Fibroblast of skin of right quadriceps (primary cell): ENCODE results near the gene AQP6.

ENCODE experiments used
- DNase-seq: peaks from one replicate; pipeline ENCODE4 v3.0.0-alpha.2; 2013

AQP6 gene

DNA sequence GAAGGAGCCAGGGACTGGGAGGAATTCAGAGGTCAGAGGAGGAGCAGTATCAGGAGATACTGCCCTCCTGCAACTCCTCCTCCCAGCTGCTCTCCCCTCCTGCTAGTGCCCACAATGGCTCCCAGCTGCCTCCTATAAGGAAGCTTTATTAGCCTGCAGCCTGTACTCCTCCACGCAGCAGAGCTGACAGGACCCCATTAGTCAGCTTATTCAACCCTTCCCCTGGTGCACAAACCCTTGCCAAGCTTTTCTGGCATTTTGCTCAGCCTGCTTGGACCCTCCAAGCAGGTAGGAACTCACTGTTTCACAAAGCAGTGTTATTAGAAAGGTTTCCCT is 29.2 kb upstream of the AQP6 start:
- DNase-seq, result no peak

DNA sequence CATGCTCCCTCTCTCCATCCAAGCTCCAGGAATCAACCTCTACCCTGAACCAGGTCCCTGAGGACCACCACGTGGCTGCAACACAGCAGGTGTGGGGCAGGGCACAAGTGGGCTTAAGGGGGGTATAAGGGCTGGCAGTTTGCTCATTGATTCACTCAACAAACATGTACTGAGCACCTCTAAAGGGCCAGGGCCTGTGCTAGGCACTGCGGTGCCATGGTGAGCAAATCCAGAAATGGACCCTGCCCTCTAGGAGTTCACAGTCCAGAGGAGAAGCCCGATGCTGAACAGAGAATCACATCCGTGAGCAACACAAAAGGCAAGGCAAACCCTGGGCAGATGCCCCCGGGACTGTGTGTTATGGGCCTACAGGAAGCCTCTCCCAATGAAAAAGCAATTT is 28.7 kb upstream of the AQP6 start:
- DNase-seq, result no peak

DNA sequence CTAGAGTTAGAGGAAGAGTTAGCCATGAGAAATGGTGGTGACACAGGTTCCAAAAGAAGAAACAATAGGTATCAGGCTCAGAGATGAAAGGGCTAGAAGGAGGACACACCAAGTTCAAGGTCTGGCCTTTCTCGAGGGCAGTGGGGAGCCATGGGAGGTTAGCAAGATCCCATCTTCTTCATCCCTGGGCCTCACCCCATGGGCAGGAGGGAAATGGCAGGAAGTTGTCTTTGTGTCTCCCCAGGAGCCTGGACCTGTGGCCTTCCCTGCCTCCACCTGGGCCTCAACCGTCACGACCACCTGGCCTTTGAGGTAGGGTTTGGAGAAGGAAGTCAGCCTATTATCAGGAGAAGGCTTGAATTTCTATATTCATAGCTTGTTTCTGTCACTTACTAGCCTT is 28.0 kb upstream of the AQP6 start:
- DNase-seq, result no peak

DNA sequence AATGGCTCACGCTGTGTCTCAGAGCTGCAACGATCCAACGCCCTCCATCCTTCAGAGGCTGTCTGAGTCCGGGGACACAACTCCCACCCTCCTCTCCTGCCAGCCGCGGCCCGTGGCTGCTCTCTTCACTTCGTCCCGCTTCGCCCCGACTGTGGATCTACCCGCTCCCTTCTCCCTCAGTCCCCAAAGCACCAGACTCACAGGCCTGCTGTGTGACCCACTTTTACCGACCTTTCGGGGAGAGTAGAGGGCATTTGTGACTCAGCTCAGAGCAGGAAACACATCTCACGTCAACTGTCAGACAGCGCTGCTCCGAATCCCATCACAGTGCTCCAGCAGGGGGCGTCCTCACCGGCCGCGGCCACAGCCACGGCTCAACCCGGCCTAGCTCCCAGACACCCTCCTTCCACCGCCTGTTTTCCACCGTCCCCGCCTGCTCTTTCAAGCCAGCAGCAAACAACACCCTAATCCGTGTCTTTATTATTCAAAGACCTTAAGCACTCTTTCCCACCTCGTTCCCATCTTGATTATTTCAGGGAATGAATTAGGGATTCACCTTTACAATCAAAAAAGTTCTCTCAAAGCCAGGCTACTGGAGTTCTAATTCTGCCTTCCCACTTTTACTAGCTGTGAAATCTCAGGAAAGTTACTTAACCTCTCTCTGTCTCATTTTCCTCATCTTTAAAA is 27.2 kb upstream of the AQP6 start:
- DNase-seq, result peak; percentile 71

DNA sequence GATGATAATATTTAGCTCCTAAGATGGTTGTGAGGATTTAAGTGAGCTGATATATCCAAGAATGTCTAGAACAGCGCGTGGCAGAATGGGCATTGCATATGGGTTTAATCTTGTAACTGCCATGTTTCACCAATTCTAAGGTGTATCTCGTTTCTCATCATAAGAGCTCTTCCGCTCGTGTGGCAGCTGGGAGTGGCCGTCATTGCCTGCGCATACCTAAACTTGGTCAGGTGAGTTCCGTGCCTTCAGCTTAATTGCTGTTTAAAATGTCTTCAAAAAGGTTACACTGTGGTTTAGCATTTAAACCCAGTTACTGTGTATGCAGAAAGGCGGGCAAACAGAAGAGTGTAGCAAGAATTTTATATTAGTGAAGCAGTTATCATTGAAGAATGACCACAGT is 26.7 kb upstream of the AQP6 start:
- no peak for DNase-seq

DNA sequence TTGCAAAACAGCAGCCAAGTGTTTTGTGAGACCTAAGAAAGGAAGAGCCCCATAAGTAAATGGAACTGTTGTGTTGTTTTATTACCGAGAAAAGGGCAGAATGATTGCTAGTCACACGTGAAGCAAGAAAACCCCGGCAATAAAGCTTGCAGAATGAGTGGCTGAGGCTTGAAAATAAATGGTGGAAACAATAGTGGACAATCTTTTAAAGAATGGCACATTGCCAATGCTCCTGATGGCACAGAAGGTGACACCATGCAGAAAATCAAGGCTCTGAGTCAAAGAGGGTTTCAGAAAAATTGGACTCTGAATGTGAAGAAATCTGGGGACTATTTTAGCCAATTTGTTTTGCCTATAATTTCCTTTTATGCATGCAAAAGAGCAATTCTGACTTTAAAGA is 26.2 kb upstream of the AQP6 start:
- DNase-seq, result no peak

DNA sequence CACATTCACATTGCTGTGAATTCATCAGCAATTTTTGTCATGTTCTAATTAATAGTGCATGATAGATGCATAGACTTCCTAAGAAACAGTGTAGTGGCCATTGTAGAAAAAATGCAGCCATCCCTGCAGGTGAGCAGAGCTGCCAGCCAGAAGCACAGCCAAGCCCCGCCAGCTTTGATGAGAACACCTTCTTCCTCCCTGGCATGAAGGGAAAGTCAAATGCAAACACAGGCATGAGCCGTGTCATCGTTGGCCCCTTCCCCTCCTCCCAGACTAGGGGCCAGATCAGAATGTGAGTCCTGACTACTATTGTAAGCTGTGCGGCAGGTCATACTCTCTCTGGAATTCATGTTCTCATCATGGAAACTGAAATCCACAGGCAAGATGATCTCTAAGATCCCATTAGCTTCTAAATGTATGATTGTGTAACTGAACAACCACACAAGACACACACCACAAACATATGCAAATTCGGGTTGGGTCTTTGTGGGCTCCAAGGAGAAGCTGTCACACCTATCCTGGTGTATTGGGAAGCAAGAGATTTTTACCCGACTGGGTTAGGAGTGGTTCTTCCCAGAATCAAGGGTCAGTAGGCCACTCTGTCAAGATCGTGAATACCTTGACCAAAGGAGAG is 25.0 kb upstream of the AQP6 start:
- DNase-seq, result no peak

DNA sequence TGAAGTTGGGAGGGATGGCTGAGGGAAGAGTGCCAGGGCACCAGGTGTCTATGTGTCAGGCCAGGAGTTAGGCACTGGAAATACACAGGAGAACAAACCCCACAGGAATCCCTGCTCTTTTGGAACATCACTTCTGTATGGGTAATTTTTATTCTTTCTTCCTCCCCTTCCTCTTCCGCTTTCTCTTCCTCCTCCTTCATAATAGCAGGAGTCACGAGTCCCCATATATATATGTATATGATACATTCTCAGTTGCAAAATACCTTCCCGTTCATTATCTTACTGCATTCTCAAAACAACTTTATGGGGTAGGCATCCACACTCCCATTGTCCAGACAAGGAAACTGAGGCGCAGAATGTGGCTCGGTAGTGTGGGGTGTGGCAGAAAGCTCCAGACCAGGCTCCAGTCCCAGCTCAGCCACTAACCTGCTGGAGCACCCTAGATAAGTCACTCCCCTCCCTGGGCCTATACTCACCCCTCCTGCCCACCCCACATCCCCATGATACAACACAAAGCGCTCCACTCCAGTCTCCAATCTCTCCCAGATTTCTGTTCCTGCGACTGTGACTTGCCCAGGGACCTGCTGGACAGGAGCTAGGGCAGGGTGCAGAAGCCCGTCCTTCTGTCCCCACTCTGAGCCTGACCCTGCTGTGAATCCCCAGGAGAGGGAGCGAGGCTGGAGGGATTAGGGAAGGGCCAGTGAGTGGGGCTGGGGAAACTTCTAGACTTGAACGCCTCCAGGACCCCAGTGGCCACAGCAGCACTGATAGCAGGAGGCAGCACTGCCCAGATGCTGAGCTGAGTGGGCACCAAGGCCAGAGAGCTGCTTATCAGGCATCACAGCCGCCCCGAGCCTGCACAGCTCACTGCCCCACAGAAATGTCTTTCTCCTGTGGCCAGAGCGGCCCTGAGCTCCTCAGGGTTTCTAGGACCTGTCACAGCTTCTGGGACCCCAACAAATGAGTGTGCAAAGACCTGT is 23.6 kb upstream of the AQP6 start:
- no peak for DNase-seq

DNA sequence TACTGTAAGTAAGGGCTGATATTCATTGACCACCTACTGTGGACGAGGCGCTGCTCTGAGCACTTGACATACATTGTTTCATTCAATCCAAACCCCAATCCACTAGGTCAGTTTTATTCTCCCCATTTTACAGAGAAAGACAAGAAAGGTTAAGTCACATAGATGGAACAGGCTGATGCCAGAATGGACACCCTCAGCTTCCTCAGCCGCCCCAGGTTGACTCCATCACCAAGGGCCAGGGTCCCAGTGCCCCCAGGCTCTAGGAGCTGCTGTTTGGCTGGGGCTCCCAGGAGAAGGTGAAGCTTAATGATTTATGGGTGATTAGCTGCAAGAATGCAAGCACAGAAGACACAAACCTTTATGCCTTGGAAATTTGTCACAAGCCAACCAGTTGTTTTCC is 22.9 kb upstream of the AQP6 start:
- no peak for DNase-seq

DNA sequence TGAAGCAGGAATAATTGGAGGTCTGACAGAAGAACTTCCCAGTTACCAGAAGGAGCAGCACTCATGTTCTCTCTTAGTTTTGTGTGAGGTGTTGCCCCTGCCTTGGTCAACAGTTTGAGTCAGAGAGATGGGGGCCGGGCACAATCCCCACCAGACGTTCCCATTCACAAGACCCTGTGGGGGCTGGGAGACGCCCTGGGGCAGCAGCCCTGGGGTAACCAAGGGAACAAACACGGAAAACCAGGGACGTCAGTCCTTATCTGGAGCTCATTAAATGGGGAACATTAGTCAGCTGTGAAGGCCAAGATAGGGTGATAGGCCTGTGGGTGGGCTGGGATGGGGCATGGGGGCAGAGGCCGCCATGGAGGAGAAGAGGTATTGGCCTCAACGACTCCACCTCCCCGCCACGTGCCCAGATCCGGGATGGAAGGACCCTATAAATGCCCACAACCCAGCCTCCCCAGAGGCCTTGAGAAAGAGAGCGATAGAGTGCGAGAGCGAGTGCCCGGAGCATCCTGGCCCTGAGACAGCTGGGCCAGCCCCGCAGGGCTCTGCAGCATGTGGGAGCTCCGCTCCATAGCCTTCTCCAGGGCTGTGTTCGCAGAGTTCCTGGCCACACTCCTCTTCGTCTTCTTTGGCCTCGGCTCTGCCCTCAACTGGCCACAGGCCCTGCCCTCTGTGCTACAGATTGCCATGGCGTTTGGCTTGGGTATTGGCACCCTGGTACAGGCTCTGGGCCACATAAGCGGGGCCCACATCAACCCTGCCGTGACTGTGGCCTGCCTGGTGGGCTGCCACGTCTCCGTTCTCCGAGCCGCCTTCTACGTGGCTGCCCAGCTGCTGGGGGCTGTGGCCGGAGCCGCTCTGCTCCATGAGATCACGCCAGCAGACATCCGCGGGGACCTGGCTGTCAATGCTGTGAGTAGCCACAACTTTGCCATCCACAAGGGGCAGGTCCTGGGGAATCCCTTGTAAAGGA is 22.2 kb upstream of the AQP6 start, which contains the start of gene AQP2:
Gene AQP2, plus strand, starts transcription at position 465 of the 979 bp plus-strand sequence. Its CDS starts 94 bp downstream, at position 559.
- no peak for DNase-seq

DNA sequence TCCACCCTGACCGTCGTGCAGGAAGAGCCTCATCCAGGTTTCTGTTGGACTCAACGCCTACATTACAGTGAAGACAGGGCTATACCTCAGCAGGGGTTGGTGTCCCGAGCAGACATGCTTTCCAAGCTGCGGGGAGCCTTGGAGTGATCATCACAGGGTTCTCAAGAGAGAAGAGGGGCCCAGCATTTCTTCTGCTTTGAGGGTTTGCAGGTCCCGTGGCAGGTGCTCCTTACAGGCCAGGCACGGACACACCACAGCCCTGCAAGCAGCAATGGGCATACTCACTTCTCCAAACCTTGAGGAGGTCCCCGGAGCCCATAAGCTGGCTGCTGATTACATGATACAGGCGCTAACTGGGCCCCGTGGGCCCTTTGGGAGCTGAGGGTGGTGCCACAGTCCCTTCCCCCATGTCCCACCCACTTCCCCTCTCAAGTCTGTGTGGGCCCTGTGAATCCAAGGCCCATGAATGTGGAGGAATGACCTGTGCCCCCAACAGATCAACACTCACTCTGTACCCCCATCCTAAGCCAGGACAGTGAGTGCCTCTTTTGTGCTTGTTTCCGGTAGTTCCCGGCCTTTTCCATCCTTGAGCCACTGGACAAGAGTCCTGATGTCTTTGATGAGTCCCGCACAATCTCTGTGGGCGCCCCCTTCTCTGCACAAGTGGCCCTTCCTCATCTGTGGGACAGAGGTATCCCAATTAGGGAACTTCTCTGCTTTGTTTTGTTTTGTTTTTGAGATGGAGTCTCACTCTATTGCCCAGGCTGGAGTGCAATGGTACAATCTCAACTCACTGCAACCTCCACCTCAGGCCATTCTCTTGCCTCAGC is 21.1 kb upstream of the AQP6 start:
- DNase-seq, result no peak

DNA sequence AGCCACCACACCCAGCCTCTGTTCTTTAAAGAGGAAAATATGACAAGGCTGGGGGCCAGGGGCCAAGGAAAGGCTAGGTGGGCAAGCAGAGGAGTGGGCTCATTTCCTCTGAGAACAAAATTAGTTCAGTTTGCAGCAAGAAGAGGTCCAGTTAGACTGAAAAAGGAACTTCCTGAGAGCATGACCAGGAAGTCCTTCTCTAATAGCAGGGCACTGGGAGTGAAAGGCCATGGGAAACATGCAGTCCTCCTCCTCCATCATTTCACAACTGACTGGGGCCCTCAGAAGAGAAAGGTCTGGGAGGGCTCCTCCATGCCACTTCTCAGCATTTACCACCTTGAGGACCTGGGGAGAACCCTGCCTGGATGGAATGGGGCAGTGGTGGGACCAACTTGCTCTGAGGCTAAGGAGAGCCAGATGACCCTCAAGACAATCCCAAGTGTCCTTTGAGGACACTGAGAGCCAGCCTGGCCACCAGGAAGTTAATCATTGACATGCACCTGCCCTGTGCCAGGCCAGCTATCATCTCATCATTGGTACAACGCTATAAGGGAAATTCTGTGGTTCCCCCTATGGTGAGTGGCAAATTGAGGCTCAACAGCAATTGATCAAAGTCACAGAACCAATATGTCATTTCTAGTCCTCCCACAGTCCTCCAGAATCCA is 20.2 kb upstream of the AQP6 start:
- DNase-seq, result no peak

DNA sequence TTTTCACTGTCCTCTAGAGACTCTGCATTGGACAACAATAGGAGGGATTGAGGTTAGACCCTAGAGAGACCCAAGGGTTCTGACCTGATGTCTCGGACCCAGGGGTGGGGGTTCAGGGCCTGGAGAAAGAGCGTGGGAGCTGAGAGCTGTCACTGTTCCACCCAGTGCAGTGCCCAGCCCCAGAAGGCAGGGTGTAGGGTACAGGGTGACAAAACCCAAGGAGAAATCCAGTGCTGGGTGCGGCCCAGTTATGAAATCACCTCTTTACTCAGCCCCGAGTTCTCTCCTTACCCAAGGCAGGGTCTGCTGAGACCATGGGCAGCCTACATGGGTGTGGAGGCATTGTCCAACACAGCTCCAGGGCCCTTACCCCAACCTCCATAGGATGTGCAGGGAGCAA is 19.6 kb upstream of the AQP6 start:
- DNase-seq, result no peak

DNA sequence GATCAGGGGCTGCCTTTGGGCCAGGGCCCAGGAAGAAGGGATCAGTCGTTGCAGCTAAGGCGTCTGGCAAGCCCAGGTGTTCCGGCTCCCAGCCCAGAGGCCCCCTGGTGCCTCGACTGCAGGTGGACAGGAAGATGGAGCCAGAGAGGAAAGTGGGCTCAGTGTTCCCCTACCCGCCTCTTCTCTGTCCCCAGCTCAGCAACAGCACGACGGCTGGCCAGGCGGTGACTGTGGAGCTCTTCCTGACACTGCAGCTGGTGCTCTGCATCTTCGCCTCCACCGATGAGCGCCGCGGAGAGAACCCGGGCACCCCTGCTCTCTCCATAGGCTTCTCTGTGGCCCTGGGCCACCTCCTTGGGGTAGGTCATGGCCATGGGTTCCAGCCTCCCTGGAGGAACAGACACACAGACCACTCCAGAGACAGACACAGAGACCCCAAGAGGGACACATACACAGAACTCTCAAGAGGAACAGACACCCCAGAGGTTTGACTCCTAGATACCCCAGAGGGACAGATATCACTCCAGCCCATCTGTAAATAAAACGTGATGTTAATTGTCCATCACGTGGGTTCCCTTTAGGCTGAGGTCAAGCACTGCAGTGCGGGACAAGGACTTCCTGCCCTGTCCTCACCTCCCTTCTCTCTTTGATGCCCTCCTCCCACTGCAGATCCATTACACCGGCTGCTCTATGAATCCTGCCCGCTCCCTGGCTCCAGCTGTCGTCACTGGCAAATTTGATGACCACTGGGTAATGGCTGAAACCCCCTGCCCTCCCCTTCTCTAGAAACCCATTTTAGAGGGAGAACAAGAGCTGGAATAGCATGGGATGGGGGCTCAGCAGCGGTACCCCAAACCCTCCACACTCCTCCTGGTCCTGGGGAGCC is 18.5 kb upstream of the AQP6 start:
- no peak for DNase-seq

DNA sequence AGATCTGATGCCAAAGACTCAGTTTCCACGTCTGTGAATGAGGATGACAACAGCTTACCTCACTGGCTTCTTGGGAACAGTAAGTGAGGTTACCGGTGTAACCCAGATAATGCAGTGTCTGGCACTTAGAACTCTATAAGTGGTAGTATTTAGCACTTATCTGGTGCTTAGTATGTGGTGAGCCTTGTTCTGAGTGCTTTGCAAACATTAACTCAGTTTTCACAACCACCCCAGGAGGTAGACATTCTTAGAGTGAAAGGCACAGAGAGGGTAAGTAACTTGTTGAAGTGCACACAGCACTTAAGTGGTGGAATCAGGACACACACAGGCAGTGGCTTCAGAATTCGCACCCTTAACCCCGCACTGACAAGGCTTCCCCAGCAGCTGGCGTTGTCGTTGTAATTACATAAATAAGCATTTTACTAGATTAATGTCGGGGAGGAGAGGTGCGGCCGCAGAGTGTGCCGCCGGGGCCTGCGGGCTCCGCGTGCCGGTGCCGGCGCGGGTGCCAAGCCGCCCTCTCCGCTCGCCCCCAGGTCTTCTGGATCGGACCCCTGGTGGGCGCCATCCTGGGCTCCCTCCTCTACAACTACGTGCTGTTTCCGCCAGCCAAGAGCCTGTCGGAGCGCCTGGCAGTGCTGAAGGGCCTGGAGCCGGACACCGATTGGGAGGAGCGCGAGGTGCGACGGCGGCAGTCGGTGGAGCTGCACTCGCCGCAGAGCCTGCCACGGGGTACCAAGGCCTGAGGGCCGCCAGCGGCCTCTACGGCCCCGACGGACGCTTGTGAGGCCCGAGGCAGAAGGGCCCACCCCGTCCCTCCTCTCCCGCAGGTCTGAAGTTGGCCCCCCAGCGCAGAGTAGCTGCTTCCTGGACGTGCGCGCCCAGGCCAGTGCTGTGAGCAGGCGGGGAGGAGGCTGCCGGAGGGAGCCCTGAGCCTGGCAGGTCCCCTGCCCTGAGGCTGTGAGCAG is 17.6 kb upstream of the AQP6 start:
- no peak for DNase-seq

DNA sequence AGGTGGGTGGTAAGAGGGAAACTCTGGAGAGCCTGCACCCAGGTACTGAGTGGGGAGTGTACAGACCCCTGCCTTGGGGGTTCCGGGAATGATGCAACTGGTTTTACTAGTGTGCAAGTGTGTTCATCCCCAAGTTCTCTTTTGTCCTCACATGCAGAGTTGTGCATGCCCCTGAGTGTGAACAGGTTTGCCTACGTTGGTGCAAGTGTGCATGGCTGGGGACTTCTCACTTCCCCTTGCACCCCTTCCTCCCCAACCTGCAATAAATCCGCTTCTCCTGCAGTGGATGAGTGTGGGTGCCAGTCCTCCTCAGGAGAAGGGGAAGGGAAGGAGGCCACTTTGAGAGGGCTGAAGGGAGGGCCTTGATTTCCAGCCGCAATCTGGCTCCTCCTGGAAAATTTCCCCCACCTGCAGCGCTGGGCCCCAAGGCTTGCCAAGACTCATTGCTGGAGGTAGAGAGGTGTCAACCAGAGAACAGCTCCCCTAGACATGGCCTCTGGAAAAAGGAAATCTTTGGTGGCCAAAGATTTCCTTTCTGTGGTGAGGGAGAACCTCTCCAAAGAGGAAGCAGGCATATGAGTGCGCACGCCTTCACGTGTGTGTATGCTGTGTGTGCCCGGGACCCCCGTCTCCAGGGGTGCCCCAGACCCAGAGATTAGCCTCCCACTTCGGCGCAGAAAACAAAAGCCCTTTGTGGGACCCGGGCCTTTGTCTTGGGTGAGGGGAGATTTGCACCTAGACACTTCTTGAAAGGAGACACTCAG is 16.7 kb upstream of the AQP6 start:
- DNase-seq, result no peak

DNA sequence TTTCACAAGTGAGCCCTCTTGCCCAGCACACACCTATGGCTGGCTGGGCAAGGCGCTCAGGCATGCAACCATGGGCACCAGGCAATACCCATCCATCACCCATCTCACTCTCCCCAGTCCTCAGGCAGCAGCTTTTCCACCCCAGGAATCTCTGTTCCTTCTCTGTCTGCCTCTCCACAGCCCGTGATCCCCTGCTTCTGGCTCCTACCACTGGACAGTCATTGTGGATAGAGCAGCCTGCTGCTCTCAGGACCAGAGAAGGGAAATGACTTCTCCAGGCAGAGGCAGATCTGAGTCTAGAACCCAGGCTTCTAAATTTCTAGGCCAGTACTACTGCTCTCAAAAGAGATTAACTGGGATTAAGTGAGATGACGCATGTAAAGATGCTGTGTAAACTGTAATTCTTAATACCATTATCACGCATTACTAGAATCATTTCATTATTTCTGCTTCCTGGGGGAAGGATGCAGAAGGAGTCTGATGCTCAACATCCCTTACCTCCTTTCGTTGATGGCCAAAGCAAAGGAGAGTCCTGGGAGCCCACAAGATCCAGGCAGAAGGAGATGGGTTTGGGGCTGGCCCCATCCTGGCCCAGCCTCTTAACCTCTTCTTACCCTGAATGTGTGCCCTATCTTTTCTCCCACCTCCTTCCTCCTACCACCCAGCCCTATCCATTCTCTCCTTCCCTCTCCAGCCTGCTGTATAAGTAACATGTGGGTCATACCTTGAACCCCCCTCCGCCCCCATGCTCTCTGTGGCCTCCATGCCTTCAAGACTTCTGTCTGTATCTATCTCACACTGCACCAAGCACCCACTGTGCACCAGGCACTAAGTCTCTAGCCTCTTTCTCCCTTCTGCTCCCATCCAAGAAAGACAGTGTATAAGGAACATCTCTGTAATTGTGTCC is 15.8 kb upstream of the AQP6 start:
- DNase-seq, result no peak
